DND-41 (cell line): ENCODE data around the gene SMIM11.

Experiments used
- CTCF ChIP-seq: IDR thresholded peaks from 2 replicates; pipeline ENCODE4 v1.5.1; 2012; ENCODE audit warnings: borderline replicate concordance, low read length, moderate library complexity, mild to moderate bottlenecking; ENCODE audit not compliant: poor library complexity, severe bottlenecking; ENCODE audit errors: extremely low read depth
- EZH2 ChIP-seq: IDR thresholded peaks from 3 replicates; pipeline ENCODE4 v1.6.1; 2012; ENCODE audit warnings: borderline replicate concordance, low read depth, mild to moderate bottlenecking, moderate library complexity, low read length, inconsistent platforms; ENCODE audit not compliant: severe bottlenecking

GRCh38 chr21:34355570-34355969 is 19.7 kb upstream of the SMIM11 start:
- TF ChIP-seq CTCF, result no peak
- TF ChIP-seq EZH2, result no peak
